ENCODE measurements around the gene TM9SF1.
A peak's percentile ranks its signal among the peaks of the same experiment; 100 is the strongest.

Gene TM9SF1

GRCh38 chr14:24147761-24148428, 47.3 kb downstream of the TM9SF1 start:
- DNase-seq, result no peak

GRCh38 chr14:24146978-24147760, 48.1 kb downstream of the TM9SF1 start, which contains the start of gene RNF31:
Gene RNF31, plus strand, starts transcription at chr14:24147498. Its CDS starts 201 bp downstream, at chr14:24147699.
- peak; percentile 86 for DNase-seq

- peak; percentile 68 for DNase-seq
These were observed 48.7 kb downstream of the TM9SF1 start, which contains the start of gene PSME2 for GRCh38 chr14:24146453-24146977. Gene PSME2, minus strand, starts transcription at chr14:24146610. Its CDS starts 29 bp downstream, at chr14:24146581.

- DNase-seq, result no peak
These were observed 49.4 kb downstream of the TM9SF1 start for GRCh38 chr14:24145690-24146452.

- DNase-seq, result no peak
These were observed 50.0 kb downstream of the TM9SF1 start for GRCh38 chr14:24145219-24145618.

- DNase-seq, result no peak
These were observed 50.8 kb downstream of the TM9SF1 start for GRCh38 chr14:24144451-24144850.

- no peak for DNase-seq
These were observed 51.7 kb downstream of the TM9SF1 start for GRCh38 chr14:24143511-24143910.

GRCh38 chr14:24141097-24141880, 54.0 kb downstream of the TM9SF1 start, which contains the start of gene EMC9:
Gene EMC9, minus strand, starts transcription at chr14:24141591. Its CDS starts 287 bp downstream, at chr14:24141304.
- peak; percentile 96 for DNase-seq

- DNase-seq, result no peak
These were observed 55.8 kb downstream of the TM9SF1 start for GRCh38 chr14:24139272-24139934.
